ENCODE data around the gene DCDC2. TPM values are rescaled to one million over a fixed set of nuclear protein-coding genes. Genes with fewer than 3 reads are reported as not detected.

The DCDC2 gene
- total RNA-seq (2022), result 175 and 191 TPM in 2 replicates
- Bru-seq, nascent RNA, result percentile 99 among the genes with signal in this experiment
- BruChase-seq, experiment 1, labeled RNA remaining after a 2-hour chase, result percentile 95 among the genes with signal in this experiment
- percentile 93 among the genes with signal in this experiment for BruChase-seq, experiment 2, labeled RNA remaining after a 6-hour chase
- long read RNA-seq, full-length matches to known transcripts, result 253 of 346 reads
- long read RNA-seq, partial matches to known transcripts, result 39 of 346 reads
- long read RNA-seq, other reads (novel, unspliced or antisense), result 54 of 346 reads

GRCh38 chr6:24357336-24358218 lies at the start of gene DCDC2:
Gene DCDC2, minus strand, starts transcription at chr6:24358059. Its CDS starts 309 bp downstream, at chr6:24357750.
- Mint-ChIP-seq H3K9me3 (ENCODE audit: unreplicated experiment) (no peaks in the 10 kb centered on the region), H3K4me3 (ENCODE audit: unreplicated experiment) (peak within 1 kb of the TSS; percentile 89), H3K27ac (ENCODE audit: unreplicated experiment) (peak within 1 kb of the TSS; percentile 81), H3K27me3 (ENCODE audit: insufficient read depth, unreplicated experiment) (no peaks in the 10 kb centered on the region), H3K4me1 (ENCODE audit: low read depth, unreplicated experiment) (peaks cover 11% of the 10 kb centered on the region), H3K36me3 (ENCODE audit: insufficient read depth, unreplicated experiment) (peaks cover 66% of the 10 kb centered on the region)
- no peaks in the 10 kb centered on the region for H3K9me3 ChIP-seq
- TSS peak; percentile 45 for BruUV-seq (replicated peaks)
- peak within 1 kb of the TSS; percentile 90 for H3K4me3 ChIP-seq (ENCODE audit: low read depth, low read length)
- peaks cover 18% of the 10 kb centered on the region; the same call in 1 of the 2 replicates for H3K4me1 ChIP-seq
- no peaks in the 10 kb centered on the region for H3K36me3 ChIP-seq (ENCODE audit: control insufficient read depth, insufficient read depth, low read length)
- no peak for TF ChIP-seq CTCF (IDR thresholded peaks at IDR 0.05; ENCODE audit: insufficient read depth in 1 of 2, low read depth in 1 of 2, low read length in 1 of 2, severe bottlenecking in 1 of 2, unreplicated experiment in 1 of 2)
- POLR2A ChIA-PET, result interaction anchor here (0.7 to 1.2 kb wide), 5 partner anchors 27 to 49 kb away, joined by 3 to 6 read pairs (median 5); no protein-coding TSS in a partner anchor
- peak; percentile 98 for DNase-seq
- no peaks in the 10 kb centered on the region for H3K27me3 ChIP-seq (replicated peaks; ENCODE audit: control insufficient read depth, insufficient read depth, low read length)
- CTCF ChIA-PET, result interaction anchor here (0.6 to 2.3 kb wide), 10 partner anchors 16 to 293 kb away, joined by 3 to 16 read pairs (median 3); no protein-coding TSS in a partner anchor
- intact Hi-C loops (cut with micrococcal nuclease; ENCODE audit: unreplicated experiment), result loop anchor here (1.0 to 2.0 kb wide), 5 partner anchors 16 to 74 kb away; no protein-coding TSS in a partner anchor

- H3K9me3 ChIP-seq, result no peaks in the 10 kb centered on the region
- no peak for TF ChIP-seq CTCF (IDR thresholded peaks at IDR 0.05; ENCODE audit: insufficient read depth in 1 of 2, low read depth in 1 of 2, low read length in 1 of 2, severe bottlenecking in 1 of 2, unreplicated experiment in 1 of 2)
- peaks cover 50% of the 10 kb centered on the region for H3K36me3 Mint-ChIP-seq (ENCODE audit: insufficient read depth, unreplicated experiment)
- BruUV-seq (replicated peaks), result no TSS peak
- no peak overlapping the region for H3K4me3 ChIP-seq (ENCODE audit: low read depth, low read length)
- H3K9me3 Mint-ChIP-seq (ENCODE audit: unreplicated experiment), result no peaks in the 10 kb centered on the region
- H3K27me3 Mint-ChIP-seq (ENCODE audit: insufficient read depth, unreplicated experiment), result no peaks in the 10 kb centered on the region
- CTCF ChIA-PET, result no interaction called here
- peaks cover 25% of the 10 kb centered on the region for H3K4me1 ChIP-seq
- H3K4me3 Mint-ChIP-seq (ENCODE audit: unreplicated experiment), result peak overlapping the region; percentile 24
- H3K27me3 ChIP-seq (replicated peaks; ENCODE audit: control insufficient read depth, insufficient read depth, low read length), result no peaks in the 10 kb centered on the region
- no peak for DNase-seq
- intact Hi-C loops (cut with micrococcal nuclease; ENCODE audit: unreplicated experiment), result no loop called here
- no peak overlapping the region for H3K27ac Mint-ChIP-seq (ENCODE audit: unreplicated experiment)
- H3K4me1 Mint-ChIP-seq (ENCODE audit: low read depth, unreplicated experiment), result peaks cover under 1% of the 10 kb centered on the region
- POLR2A ChIA-PET, result no interaction called here
- H3K36me3 ChIP-seq (ENCODE audit: control insufficient read depth, insufficient read depth, low read length), result peaks cover 4% of the 10 kb centered on the region
Measured at GRCh38 chr6:24405262-24405661, 47.4 kb upstream of the DCDC2 start.

GRCh38 chr6:24403501-24403824 lies 45.6 kb upstream of the DCDC2 start:
- BruUV-seq (replicated peaks), result no TSS peak
- CTCF ChIA-PET, result no interaction called here

More at GRCh38 chr6:24403501-24403824, 45.6 kb upstream of the DCDC2 start:
- Mint-ChIP-seq H3K9me3 (ENCODE audit: unreplicated experiment) (no peaks in the 10 kb centered on the region), H3K4me1 (ENCODE audit: low read depth, unreplicated experiment) (peaks cover 12% of the 10 kb centered on the region), H3K27ac (ENCODE audit: unreplicated experiment) (peak overlapping the region; percentile 91), H3K27me3 (ENCODE audit: insufficient read depth, unreplicated experiment) (no peaks in the 10 kb centered on the region), H3K36me3 (ENCODE audit: insufficient read depth, unreplicated experiment) (peaks cover 43% of the 10 kb centered on the region), H3K4me3 (ENCODE audit: unreplicated experiment) (peak overlapping the region; percentile 99)
- Histone ChIP-seq H3K27me3 (replicated peaks; ENCODE audit: control insufficient read depth, insufficient read depth, low read length) (no peaks in the 10 kb centered on the region), H3K4me3 (ENCODE audit: low read depth, low read length) (peak overlapping the region; percentile 64), H3K9me3 (no peaks in the 10 kb centered on the region), H3K4me1 (peaks cover 33% of the 10 kb centered on the region), H3K36me3 (ENCODE audit: control insufficient read depth, insufficient read depth, low read length) (peaks cover 2% of the 10 kb centered on the region)
- POLR2A ChIA-PET, result no interaction called here
- no peak for TF ChIP-seq CTCF (IDR thresholded peaks at IDR 0.05; ENCODE audit: insufficient read depth in 1 of 2, low read depth in 1 of 2, low read length in 1 of 2, severe bottlenecking in 1 of 2, unreplicated experiment in 1 of 2)
- DNase-seq, result no peak
- intact Hi-C loops (cut with micrococcal nuclease; ENCODE audit: unreplicated experiment), result no loop called here

Measured in Caco-2 (cell line).